Measurements from ENCODE around the gene KLHL17.

KLHL17 gene

GRCh38 chr1:1001057-1001783 is 40.8 kb downstream of the KLHL17 start:
- no peak for TF ChIP-seq CTCF (IDR thresholded peaks at IDR 0.05; ENCODE audit: borderline replicate concordance, control extremely low read depth, extremely low read depth, insufficient read depth, missing control alignments)
- peak; percentile 40 for DNase-seq (ENCODE audit: low spot score)
- in situ Hi-C loops (cut with MboI; ENCODE audit: low sequenced_read_pairs, unreplicated experiment), result no loop called here

GRCh38 chr1:1003618-1004419 is 43.4 kb downstream of the KLHL17 start:
- in situ Hi-C loops (cut with MboI; ENCODE audit: low sequenced_read_pairs, unreplicated experiment), result no loop called here
- no peak for TF ChIP-seq CTCF (IDR thresholded peaks at IDR 0.05; ENCODE audit: borderline replicate concordance, control extremely low read depth, extremely low read depth, insufficient read depth, missing control alignments)
- no peak for DNase-seq (ENCODE audit: low spot score)

GRCh38 chr1:1004420-1004779 is 44.0 kb downstream of the KLHL17 start:
- in situ Hi-C loops (cut with MboI; ENCODE audit: low sequenced_read_pairs, unreplicated experiment), result no loop called here
- DNase-seq (ENCODE audit: low spot score), result no peak
- TF ChIP-seq CTCF (IDR thresholded peaks at IDR 0.05; ENCODE audit: borderline replicate concordance, control extremely low read depth, extremely low read depth, insufficient read depth, missing control alignments), result no peak

- TF ChIP-seq CTCF (IDR thresholded peaks at IDR 0.05; ENCODE audit: borderline replicate concordance, control extremely low read depth, extremely low read depth, insufficient read depth, missing control alignments), result no peak
- DNase-seq (ENCODE audit: low spot score), result no peak
- in situ Hi-C loops (cut with MboI; ENCODE audit: low sequenced_read_pairs, unreplicated experiment), result no loop called here
Observed at GRCh38 chr1:1004780-1005697, 44.7 kb downstream of the KLHL17 start.

GRCh38 chr1:1005774-1006304 is 45.5 kb downstream of the KLHL17 start:
- DNase-seq (ENCODE audit: low spot score), result no peak
- no peak for TF ChIP-seq CTCF (IDR thresholded peaks at IDR 0.05; ENCODE audit: borderline replicate concordance, control extremely low read depth, extremely low read depth, insufficient read depth, missing control alignments)
- in situ Hi-C loops (cut with MboI; ENCODE audit: low sequenced_read_pairs, unreplicated experiment), result no loop called here
